Colonic mucosa (tissue), 4 donors: Measurements from ENCODE around the gene TCERG1L. TPM values are rescaled to one million over a fixed set of nuclear protein-coding genes. Genes with fewer than 3 reads are reported as not detected.

Source experiments
- DNase-seq: peaks from one replicate; pipeline ENCODE4 v3.0.0-alpha.2; 2020
- H3K27ac ChIP-seq: fragments of 200-600 bp; one replicate; pipeline ENCODE4 v1.8.0; 2021
- H3K27me3 ChIP-seq: fragments of 200-600 bp; one replicate; pipeline ENCODE4 v1.8.0; 2021
- H3K36me3 ChIP-seq: fragments of 200-600 bp; one replicate; pipeline ENCODE4 v1.8.0; 2021
- H3K4me1 ChIP-seq: fragments of 200-600 bp; one replicate; pipeline ENCODE4 v1.8.0; 2021; ENCODE audit warnings: mild to moderate bottlenecking
- H3K4me3 ChIP-seq: fragments of 200-600 bp; one replicate; pipeline ENCODE4 v1.8.0; 2021
- H3K9ac ChIP-seq, 2 donors: one replicate each; pipeline ENCODE4 v1.7.0; 2013; ENCODE audit warnings: control low read depth in 2 of 2, low read depth in 2 of 2, low read length in 2 of 2
- H3K9me3 ChIP-seq: fragments of 200-600 bp; one replicate; pipeline ENCODE4 v1.8.0; 2021
- CTCF ChIP-seq: fragments of 200-600 bp; IDR thresholded peaks from one replicate; pipeline ENCODE4 v1.8.0; 2022; ENCODE audit warnings: antibody characterized with exemption, mild to moderate bottlenecking
- intact Hi-C: fragments of 100-400 bp; cut with DNase I; formaldehyde crosslinking; loops from one replicate; pipeline ENCODE4 v1.14.1; 2022
- total RNA-seq, 2 donors: library from RNA; stranded (reverse); fragmentation: NEBNext Ultra II Directional in 1 of 2; extraction: Animal tissue kit (Norgen Biotek cat#: 25700) in 1 of 2; gene quantifications; one replicate each; pipeline ENCODE4 v1.2.1, GENCODE V29; 2021
- donor health status: healthy.
- donor health status: DM: no; HTN: no; CAD: no.
- donor health status: DM: no; HTN: no; CAD: no.

Gene TCERG1L
- total RNA-seq, 2 donors from 2014 or later = not detected

DNA sequence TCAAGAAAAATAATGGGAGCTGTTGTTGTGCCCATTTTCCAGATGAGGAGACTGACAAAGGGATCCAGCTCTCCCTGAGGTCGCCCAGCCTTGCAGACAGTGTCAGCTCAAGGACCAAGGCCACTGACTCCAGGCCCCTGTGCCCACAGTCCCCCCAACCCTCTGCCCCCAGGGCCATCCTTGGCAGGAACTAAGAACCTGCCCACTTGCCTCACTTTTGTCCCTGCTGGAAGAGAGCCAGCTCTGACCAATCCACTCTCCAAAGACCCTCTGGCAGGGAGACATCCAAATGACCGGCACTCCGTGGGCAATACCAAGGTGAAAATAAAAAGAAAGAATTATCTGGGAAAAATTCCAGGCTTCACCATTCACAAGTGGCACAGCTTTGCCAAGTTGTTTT is 101.3 kb downstream of the TCERG1L start:
- Histone ChIP-seq H3K4me1 (no peaks in the 10 kb centered on the region), H3K9ac (no peak overlapping the region), H3K36me3 (no peaks in the 10 kb centered on the region), H3K9me3 (no peaks in the 10 kb centered on the region), H3K4me3 (no peak overlapping the region), H3K27ac (no peak overlapping the region), H3K27me3 (no peaks in the 10 kb centered on the region)
- no peak for TF ChIP-seq CTCF
- no peak for DNase-seq
- intact Hi-C loops = no loop called here

DNA sequence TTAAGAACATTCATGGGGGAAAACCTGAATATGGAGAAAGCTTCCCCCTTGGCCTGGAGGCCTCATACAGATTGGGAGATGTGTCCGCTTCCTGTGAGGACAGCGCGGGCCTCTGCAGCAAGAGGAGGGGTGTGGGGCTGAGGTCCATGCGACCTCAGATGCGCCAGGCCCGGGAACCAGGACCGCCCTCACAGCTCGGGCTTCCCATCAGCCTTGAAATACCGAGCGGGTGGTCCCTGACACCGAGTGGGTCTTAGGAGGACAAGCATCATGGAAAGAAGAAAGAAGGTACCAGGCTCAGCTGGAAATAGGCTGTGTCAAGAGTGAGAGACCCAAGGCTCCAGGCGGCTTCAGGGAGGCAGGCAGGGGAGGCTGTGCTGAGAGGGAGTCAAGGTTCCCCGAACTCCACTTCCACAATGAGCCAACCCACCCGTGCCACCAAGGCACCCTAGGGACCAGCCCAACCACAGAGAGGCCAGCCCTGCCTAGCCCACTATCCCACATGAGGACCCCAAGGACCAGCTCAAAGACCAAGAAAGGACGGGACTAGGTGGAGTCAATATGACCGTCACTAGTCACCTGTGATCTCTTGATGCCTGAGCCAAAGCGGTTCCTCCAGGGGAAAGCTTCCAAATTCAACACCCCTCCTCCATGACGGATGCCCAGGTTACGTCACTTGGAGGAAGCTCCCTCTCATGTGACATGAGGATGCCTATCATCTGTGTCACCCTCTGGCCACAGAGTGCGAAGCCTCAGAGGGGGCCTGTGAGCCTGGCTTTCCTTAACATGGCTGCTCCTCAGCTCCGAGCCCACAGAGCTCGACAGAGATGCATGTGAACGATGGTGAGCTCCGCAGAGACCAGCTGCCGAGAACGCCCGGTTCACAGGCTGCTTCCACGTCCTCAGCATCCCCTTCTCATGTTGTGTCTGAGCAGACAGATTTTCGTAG is 103.7 kb downstream of the TCERG1L start:
- Histone ChIP-seq H3K36me3 (no peaks in the 10 kb centered on the region), H3K9me3 (no peaks in the 10 kb centered on the region), H3K9ac (no peak overlapping the region), H3K4me3 (no peak overlapping the region), H3K4me1 (no peaks in the 10 kb centered on the region), H3K27me3 (no peaks in the 10 kb centered on the region), H3K27ac (no peak overlapping the region)
- DNase-seq = no peak
- intact Hi-C loops = no loop called here
- TF ChIP-seq CTCF = no peak

DNA sequence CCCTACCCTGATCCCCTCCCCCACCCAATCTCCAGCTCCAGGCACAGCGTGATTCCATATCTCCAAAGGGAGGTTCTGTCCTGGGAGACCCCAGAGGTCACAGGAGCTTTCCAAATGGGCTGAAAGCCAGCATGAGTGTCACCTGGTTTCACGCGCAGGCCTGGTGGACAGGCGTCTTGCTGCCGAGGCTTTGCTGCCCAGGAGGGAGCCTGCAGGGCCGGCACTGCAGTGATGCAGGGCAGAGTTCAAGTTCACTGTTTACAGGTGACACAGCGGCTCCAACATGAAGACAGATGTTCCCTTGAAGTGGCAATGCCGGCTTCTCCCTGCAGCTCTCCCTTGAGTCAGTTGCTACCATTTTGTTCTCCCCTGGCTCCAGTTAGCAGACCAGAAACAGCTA is 104.3 kb downstream of the TCERG1L start:
- no peaks in the 10 kb centered on the region for H3K4me1 ChIP-seq
- H3K27me3 ChIP-seq = no peaks in the 10 kb centered on the region
- intact Hi-C loops = no loop called here
- H3K9me3 ChIP-seq = no peaks in the 10 kb centered on the region
- DNase-seq = no peak
- H3K27ac ChIP-seq = no peak overlapping the region
- no peak overlapping the region for H3K9ac ChIP-seq
- no peaks in the 10 kb centered on the region for H3K36me3 ChIP-seq
- no peak for TF ChIP-seq CTCF
- H3K4me3 ChIP-seq = no peak overlapping the region

- intact Hi-C loops = no loop called here
Measured at GRCh38 chr10:131206111-131206995, 105.2 kb downstream of the TCERG1L start.

More at GRCh38 chr10:131206111-131206995, 105.2 kb downstream of the TCERG1L start:
- no peak for DNase-seq
- Histone ChIP-seq H3K27me3 (no peaks in the 10 kb centered on the region), H3K27ac (no peak overlapping the region), H3K9ac (no peak overlapping the region), H3K9me3 (no peaks in the 10 kb centered on the region), H3K4me1 (no peaks in the 10 kb centered on the region), H3K4me3 (no peak overlapping the region), H3K36me3 (no peaks in the 10 kb centered on the region)
- no peak for TF ChIP-seq CTCF
